ENCODE results near the gene PRKAG2.

The PRKAG2 gene

GRCh38 chr7:151836191-151836926, 40.6 kb downstream of the PRKAG2 start:
- TF ChIP-seq GATA2 (IDR thresholded peaks at IDR 0.05; ENCODE audit: low read depth, low read length) (no peak), GATA3 (IDR thresholded peaks at IDR 0.05; ENCODE audit: low read depth, low read length) (no peak)

DNA sequence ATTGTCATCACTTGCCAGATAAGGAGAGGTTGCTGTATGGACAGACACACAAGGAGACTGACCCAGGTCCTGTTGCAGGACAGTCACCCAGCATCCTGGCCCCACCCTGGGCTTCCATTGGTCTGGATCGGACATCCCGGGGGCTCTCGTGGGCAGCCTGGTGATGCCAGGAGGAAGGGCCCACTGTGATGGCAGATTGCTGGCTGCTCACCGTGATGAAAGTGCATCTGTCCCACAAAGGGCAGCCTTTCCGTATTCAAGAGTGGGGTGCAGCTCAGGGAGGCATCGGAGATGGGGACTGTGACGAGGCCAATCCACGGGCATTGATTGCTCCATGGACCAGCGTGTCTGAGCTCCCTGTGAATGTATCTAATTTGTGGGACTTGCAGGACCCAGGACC, 41.3 kb downstream of the PRKAG2 start:
- TF ChIP-seq GATA3 (IDR thresholded peaks at IDR 0.05; ENCODE audit: low read depth, low read length): no peak
- TF ChIP-seq GATA2 (IDR thresholded peaks at IDR 0.05; ENCODE audit: low read depth, low read length): no peak

DNA sequence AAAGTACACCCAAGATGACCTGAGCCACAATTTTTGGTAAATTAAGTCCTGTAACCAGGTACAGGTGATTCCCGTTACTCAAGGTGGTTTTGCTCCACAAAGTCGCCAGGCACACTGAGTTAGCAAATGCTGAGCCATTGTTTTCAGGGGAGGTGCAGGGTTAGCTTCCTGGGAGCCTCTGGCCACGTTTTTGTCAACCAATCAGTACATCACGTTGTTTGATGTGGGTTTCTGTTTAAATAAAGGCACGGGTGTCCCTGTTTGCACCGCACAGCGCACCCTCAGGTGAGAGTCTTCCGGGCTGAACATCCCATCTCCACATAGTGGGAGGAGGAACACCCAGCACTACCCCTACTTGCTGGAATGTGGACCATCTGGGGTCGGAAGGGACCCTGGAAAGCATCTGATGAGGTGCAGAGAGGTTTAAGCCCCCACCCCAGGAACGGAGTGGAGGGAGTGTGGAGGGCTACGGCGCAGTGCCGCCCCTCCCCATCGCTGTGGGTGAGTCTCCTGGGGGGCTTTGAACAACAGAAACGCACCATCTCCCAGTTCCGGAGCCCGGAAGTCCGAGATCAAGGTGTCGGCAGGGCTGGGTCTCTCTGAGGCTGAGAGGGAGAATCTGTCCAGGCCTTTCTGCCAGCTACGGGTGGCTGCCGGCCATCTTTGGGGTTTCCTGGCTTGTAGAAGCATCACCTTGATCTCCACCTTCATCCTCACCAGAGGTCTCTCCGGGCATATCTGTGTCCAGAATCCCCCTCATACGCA, 42.5 kb downstream of the PRKAG2 start:
- no peak for TF ChIP-seq GATA2 (IDR thresholded peaks at IDR 0.05; ENCODE audit: low read depth, low read length)
- no peak for TF ChIP-seq GATA3 (IDR thresholded peaks at IDR 0.05; ENCODE audit: low read depth, low read length)

GRCh38 chr7:151833691-151834090, 43.2 kb downstream of the PRKAG2 start:
- no peak for TF ChIP-seq GATA3 (IDR thresholded peaks at IDR 0.05; ENCODE audit: low read depth, low read length)
- TF ChIP-seq GATA2 (IDR thresholded peaks at IDR 0.05; ENCODE audit: low read depth, low read length): no peak

GRCh38 chr7:151833213-151833651, 43.7 kb downstream of the PRKAG2 start:
- TF ChIP-seq GATA2 (IDR thresholded peaks at IDR 0.05; ENCODE audit: low read depth, low read length) (no peak), GATA3 (IDR thresholded peaks at IDR 0.05; ENCODE audit: low read depth, low read length) (no peak)

- TF ChIP-seq GATA3 (IDR thresholded peaks at IDR 0.05; ENCODE audit: low read depth, low read length): no peak
- no peak for TF ChIP-seq GATA2 (IDR thresholded peaks at IDR 0.05; ENCODE audit: low read depth, low read length)
Observed at GRCh38 chr7:151832656-151833055, 44.3 kb downstream of the PRKAG2 start.

GRCh38 chr7:151832138-151832537, 44.8 kb downstream of the PRKAG2 start:
- TF ChIP-seq GATA2 (IDR thresholded peaks at IDR 0.05; ENCODE audit: low read depth, low read length): no peak
- TF ChIP-seq GATA3 (IDR thresholded peaks at IDR 0.05; ENCODE audit: low read depth, low read length): no peak

DNA sequence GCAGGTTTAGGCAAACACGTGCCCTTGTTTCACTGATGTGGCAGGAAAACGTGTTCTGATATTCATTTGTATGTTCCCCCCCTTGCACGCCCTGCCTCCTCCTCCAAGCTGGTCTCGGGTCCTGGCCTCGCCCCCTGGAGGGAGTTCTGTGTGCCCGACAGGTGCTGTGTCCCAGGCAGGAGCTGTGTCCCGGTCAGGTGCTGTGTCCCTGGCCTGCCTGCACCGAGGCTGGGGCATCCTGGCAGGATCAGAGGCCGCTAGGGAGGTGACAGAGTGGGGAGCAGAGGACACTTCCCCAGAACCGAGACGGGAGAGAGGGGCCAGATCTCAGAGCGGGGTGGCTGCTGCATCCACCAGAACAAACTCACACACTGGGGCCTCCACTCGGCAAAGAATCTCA, 45.3 kb downstream of the PRKAG2 start:
- TF ChIP-seq GATA2 (IDR thresholded peaks at IDR 0.05; ENCODE audit: low read depth, low read length) (no peak), GATA3 (IDR thresholded peaks at IDR 0.05; ENCODE audit: low read depth, low read length) (no peak)

- TF ChIP-seq GATA3 (IDR thresholded peaks at IDR 0.05; ENCODE audit: low read depth, low read length) (no peak), GATA2 (IDR thresholded peaks at IDR 0.05; ENCODE audit: low read depth, low read length) (no peak)
Observed at GRCh38 chr7:151830121-151830830, 46.6 kb downstream of the PRKAG2 start.

DNA sequence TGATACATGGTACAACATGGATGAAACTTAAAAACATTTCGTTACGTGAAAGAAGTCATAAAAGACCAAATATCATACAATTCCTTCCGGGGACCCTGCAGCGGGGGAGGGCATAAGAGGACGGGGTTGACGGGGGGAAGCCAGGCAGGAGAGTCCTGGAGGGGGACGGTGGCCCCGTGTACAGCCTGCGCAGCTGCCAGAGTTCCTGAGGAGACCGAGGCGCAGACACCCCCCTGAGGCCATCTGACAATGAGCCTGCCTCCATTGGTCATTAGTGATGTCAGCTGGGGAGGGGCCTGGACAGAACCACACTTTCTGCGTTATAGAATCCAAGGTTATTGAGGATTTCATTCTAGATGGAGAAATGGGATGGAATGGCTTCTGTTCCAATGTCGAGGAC, 47.2 kb downstream of the PRKAG2 start:
- TF ChIP-seq GATA2 (IDR thresholded peaks at IDR 0.05; ENCODE audit: low read depth, low read length) (no peak), GATA3 (IDR thresholded peaks at IDR 0.05; ENCODE audit: low read depth, low read length) (no peak)

DNA sequence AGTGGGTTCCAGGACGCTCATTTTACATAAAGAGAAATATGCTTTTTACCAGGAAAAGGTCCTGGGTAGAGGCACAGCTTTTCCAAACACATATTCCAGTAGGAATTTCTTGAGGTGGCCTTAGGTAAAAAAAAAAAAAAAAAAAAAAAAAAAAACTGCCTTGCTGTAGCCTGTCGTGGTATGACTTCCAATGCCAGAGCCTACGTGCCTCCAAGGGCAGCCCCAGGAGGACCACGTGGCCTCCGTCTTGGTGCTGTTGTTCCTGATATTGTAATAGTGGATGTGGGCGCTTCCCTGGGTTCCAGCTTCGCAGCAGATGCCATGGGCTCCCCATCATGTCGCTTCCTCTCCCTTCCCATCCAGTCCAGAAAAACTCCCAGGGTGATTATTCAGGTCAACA, 49.3 kb downstream of the PRKAG2 start:
- no peak for TF ChIP-seq GATA3 (IDR thresholded peaks at IDR 0.05; ENCODE audit: low read depth, low read length)

- TF ChIP-seq GATA3 (IDR thresholded peaks at IDR 0.05; ENCODE audit: low read depth, low read length) (no peak), GATA2 (IDR thresholded peaks at IDR 0.05; ENCODE audit: low read depth, low read length) (no peak)
Observed at GRCh38 chr7:151825721-151826120, 51.2 kb downstream of the PRKAG2 start.

DNA sequence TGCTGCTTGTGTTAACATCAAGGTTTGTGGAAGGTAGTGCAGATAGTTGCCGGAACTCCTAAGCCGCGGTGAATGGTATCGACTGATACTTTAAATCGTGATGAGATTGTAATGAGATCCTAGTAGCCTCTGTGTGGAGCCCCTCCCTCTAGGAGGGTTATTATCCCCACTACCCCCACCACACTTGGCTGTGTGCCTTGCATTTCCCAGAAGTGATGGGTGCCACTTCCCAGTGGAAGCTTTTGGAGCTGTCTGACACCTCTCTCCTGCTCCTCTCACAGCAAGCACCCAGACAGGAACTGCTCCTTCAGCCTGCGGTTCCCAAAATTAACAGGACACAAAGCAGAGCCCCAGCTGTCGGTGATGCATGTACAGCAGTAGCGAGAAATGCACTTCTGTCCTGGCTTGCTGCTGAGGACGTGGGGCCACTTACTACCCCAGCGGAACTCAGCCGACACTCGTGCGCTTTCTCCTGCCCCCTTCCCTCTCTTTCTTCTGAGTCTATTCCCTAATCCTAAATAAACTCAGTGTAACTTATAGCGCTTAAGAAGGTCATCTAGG, 52.5 kb downstream of the PRKAG2 start:
- no peak for TF ChIP-seq GATA3 (IDR thresholded peaks at IDR 0.05; ENCODE audit: low read depth, low read length)
- TF ChIP-seq GATA2 (IDR thresholded peaks at IDR 0.05; ENCODE audit: low read depth, low read length): no peak

Data from SH-SY5Y (cell line).